SHP77 (cell line): Measurements from ENCODE around the gene CFAP221.

Experiments
- DNase-seq, 2 experiments: peaks; one replicate each; lab custom pipeline; 2025; lab: John Stamatoyannopoulos, UW

The CFAP221 gene

GRCh38 chr2:119536707-119537106 lies 7.5 kb upstream of the CFAP221 start:
- no peak for DNase-seq

GRCh38 chr2:119537792-119538191 lies 6.5 kb upstream of the CFAP221 start:
- no peak for DNase-seq

- DNase-seq = no peak
Observed at GRCh38 chr2:119541476-119541875, 2.8 kb upstream of the CFAP221 start.

DNA sequence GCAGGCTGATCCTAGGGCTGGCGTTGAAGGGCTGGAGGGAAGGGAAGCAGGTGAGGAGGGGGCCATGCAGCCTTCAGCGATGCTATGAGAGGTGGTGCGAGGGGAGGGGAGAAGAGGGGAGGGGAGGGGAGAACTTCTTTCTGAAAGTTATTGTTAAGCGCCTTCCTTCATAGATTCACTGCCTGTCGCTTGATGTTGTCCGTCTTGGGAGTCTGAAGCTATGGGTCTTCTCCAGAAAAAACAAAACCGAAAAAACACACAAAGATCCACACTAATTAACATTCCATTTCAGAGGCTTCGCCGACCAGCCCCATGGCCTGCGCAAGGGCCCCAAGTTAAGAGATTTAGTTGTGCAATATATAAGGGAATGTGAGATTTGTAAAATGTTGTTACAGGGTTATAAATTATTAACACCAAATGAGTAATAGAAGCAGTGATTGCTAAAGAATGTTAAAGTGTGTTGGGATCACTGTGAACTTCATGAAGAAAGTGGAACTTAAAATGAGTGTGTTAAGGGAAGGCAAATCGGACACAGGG lies 758 bp downstream of the CFAP221 start:
- no peak for DNase-seq

DNA sequence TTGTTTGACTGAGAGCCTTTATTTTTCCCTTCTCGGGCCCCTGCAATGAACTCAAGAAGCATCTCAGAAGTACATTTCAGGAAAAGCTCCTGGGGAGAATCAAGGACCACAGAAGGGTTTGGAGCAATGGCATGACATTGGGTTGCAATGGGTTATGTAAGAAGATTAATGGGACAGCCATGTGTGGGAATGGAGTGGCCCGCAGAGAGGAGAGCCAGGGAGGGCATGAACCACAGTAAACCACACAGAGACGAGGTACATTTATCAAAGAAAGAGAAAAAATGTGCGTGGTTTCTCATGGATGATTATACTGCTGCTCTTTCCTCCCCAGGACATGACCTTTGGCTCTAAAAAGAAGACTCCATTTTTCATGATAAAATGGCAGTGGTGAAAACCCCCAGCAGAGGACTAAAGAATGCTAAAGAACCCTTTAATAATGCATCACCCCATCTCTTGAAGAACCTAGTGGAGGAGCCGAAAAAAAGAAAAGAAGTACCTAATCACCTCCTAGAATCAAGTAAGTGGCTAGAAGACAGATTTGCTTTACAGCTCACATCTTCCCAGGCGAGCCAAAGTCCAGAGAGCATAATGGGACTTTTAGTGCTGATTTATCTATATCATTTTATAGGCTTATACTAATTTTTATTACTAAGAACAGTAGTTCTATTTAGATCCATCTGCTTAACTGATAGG lies 1.7 kb downstream of the CFAP221 start:
- no peak for DNase-seq

DNA sequence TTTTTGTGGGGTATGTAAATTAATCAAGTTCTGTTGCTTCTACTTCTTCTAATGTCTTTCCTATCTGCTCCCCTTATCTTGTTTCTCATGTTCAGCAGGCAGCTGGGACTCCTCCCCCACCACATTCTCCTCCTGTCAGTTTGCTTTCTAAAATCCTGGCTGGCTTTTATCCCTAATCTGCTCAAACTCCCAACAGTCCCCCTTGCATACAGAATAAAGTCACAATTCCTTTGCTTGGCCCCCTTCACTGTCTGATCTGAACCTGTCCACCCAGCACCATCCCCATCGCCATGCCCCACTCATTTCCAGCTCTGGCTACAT lies 2.2 kb downstream of the CFAP221 start:
- no peak for DNase-seq

GRCh38 chr2:119548516-119549120 lies 4.4 kb downstream of the CFAP221 start:
- no peak for DNase-seq

- no peak for DNase-seq
Observed at GRCh38 chr2:119549241-119549640, 5.0 kb downstream of the CFAP221 start.

GRCh38 chr2:119550346-119550745 lies 6.1 kb downstream of the CFAP221 start:
- DNase-seq = no peak

GRCh38 chr2:119550856-119551255 lies 6.6 kb downstream of the CFAP221 start:
- DNase-seq = no peak

- no peak for DNase-seq
Observed at GRCh38 chr2:119552902-119553301, 8.7 kb downstream of the CFAP221 start.

GRCh38 chr2:119553687-119554344 lies 9.6 kb downstream of the CFAP221 start:
- no peak for DNase-seq

DNA sequence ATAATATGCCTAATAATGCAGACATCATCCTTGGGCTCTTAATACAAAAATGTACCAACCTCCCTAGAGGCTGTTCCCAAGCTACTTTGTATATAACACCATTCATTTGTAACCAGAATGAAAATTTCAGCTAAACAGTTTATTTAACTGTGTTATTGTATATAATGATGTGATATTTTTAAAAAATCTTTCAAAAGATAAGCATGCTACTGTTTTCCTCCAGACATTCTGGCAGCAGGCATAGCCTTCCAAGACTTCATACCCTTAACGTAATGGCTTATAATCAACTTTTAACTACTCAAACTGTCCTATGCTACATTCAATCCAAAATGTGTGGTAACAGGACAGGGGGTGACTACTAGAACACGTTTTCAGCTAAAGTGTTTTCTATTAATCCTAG lies 21.2 kb downstream of the CFAP221 start:
- no peak for DNase-seq

DNA sequence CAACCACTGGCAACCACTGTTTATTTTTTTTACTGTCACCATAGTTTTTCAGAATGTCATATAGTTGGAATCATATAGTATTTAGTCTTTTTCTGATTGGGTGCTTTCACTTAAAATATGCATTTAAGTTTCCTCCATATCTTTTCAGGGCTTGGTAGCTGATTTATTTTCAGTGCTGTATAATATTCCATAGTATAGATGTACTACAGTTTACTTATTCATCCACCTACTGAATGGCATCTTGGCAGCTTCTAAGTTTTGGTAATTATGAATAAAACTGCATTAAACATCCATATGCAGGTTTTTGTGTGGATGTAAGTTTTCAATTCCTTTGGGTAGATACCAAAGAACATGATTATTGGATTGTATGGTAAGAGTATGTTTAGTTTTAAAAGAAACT lies 23.0 kb downstream of the CFAP221 start:
- no peak for DNase-seq

- no peak for DNase-seq
Observed at GRCh38 chr2:119574108-119574815, 30.0 kb downstream of the CFAP221 start.

- DNase-seq = no peak
Observed at GRCh38 chr2:119574864-119575263, 30.6 kb downstream of the CFAP221 start.

DNA sequence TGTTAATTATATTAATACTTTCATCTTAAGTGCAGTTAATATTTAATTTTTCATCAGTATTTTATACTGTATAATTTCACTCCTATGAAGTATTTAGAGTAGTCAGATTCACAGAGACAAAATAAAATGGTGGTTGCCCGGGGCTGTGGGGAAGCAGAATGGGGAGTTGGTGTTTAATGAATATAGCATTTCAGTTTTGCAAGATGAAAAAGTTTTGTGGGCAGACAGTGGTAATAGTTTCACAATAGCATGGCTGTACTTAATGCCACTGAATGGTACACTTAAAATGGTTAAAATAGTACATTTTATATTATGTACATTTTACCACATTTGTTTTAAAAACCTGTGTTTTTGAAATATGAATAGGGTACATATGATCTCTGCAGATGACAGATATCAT lies 31.2 kb downstream of the CFAP221 start:
- no peak for DNase-seq

- DNase-seq = no peak
Observed at GRCh38 chr2:119579424-119580295, 35.4 kb downstream of the CFAP221 start.

DNA sequence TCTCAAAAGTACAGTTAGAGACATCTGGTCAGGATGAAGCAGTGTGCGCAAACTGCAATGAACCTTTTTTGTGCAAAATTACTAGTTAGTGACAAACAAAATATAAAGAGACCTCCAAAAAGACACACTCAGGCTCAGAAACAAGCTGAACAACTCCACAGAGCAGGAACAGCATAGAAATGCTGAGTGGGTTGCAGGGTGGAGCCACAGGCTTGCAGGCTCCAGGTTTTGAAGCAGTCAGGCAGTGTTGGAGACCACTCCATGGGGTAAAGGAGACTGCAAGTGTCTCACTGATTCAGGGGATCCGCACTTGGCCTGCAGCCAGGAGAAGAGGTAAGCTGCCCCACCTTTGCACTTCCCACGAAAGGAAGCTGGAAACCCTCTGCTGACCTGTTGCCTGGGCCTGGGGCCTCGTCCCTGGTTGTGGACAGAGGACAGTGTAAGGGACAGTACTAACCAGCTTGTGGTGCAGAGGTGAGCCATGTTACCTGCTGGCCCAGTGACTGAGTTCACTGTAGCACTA lies 36.4 kb downstream of the CFAP221 start:
- no peak for DNase-seq

DNA sequence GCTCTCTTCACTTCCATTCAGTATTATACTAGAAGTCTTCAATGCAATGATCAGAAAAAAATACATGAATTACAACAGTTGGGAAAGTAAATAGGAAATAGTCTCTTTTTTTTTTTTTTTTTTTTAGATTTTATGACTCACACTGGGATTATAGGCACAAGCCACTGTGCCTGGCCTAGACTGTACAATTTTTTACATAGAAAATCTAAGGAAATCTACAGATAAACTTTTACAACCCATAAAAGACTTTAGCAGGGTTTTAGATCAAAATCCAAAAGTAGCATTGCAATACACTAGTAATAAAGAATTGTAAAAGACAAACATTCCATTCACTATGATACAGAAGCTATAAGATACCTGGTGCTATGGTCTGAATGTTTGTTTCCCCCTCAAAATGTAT lies 39.0 kb downstream of the CFAP221 start:
- DNase-seq = no peak

- no peak for DNase-seq
Observed at GRCh38 chr2:119584469-119584868, 40.2 kb downstream of the CFAP221 start.
